Esophagus mucosa (tissue), 1 donor: ENCODE measurements around the gene TNFRSF11A. TPM values are rescaled to one million over a fixed set of nuclear protein-coding genes. Genes with fewer than 3 reads are reported as not detected.

Experiments
- ATAC-seq: fragments of 200-7000 bp; cut with Tn5 transposase; one replicate; pipeline ENCODE4 v1.9.1; 2020
- total RNA-seq: library from RNA; stranded (reverse); gene quantifications from one replicate; pipeline ENCODE4 v1.2.4, GENCODE V29; 2023
- donor health status: DM: yes; HTN: yes; CAD: no.

TNFRSF11A gene
- total RNA-seq, 1 donor from 2014 or later, result 5.7 TPM

GRCh38 chr18:62325806-62326645 is 916 bp downstream of the TNFRSF11A start:
- ATAC-seq, result peak; percentile 59

DNA sequence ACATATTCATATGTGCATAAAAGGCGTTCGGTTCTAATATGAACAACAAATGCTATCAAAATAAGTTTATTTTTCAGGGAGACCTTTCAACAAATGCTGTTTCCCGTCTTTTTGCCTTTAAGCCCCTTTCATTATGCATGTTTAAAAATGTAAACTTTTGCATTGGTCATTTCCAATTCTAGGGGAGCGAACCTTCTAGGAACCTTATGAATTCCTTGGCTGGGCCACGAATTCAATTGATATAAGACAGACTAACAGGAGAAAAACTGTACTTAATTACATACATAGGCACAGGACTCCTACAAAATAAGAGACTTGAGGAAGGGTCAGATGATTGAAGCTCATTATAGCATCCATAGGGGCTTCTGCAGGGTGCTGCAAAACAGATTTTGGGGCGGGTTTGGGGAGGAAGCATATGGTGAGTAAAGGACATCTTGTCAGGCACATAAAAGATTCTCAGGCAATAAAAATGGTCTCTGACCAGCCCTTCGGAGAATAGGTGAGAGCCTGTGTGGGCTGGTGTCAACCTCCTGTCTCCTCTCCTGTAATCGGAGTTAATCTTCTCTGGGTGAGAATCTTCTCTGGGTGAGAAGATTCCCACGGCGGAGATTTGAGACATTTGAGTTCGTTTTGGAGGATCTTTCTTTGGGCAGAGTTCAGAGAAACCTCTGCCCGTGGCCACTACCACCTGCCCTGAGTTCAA is 1.7 kb downstream of the TNFRSF11A start:
- no peak for ATAC-seq

DNA sequence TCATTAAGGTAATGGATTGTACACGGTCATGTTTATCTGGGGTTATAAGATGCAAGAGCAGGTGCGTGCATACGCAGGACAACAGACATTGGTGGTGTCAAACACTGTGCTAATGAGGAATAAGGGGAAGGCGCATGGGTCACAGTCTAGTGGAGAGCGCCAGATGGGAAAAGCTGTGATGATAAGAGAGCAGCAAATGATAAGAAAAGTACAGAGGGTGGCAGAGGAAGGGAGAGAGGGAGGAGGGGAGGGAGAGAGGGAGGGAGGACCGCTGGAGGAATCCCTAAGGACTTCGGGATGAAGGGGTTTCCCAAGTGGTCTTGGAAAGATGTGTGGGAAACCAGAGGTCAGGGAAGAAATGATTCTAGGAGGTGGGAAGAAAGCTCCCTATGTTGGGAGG is 2.9 kb downstream of the TNFRSF11A start:
- ATAC-seq, result no peak

DNA sequence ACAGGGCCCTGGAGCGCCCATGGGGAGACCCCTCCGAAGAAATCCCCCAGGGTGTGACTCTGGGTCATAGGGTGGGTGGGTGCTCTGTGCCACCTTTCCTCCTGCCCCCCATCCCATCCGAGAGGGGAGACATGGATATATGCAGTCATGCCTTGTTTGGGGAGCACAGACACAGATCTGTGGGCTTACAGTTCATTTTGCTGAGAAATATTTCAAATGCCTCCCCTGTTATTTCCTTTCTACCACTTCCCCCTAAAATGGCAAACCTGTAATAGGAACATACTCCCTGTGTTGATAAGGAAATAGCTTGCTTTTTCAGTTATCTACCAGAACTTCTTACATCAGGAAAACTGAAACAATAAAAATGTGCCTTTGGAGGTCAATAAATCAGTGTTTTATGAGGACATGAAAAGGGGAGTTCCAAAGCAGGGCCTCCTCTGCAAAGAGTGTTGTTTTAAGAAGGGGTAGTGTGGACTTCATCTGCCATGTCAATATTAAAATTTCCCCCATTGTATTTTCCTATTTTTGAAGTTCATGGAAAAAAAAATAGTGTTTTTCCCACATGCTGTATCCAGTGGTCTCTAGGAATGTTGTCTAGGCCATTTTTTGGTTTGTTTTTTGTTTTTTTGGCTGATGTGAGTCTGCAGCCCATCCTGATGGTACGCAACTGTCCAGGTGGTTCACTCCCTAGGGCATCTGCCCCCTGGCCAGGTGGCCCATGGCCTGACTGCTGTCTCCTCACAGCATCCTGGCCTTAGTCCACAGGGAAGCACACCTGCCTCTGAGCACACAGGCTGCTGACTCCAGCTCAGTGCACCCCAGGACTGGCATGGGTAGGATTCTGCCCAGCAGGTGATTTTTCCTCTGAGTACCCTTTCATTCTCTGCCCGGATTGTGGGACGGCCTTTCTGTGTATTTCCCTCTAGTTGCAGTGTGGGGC is 3.7 kb downstream of the TNFRSF11A start:
- no peak for ATAC-seq

GRCh38 chr18:62329691-62330454 is 4.8 kb downstream of the TNFRSF11A start:
- no peak for ATAC-seq

DNA sequence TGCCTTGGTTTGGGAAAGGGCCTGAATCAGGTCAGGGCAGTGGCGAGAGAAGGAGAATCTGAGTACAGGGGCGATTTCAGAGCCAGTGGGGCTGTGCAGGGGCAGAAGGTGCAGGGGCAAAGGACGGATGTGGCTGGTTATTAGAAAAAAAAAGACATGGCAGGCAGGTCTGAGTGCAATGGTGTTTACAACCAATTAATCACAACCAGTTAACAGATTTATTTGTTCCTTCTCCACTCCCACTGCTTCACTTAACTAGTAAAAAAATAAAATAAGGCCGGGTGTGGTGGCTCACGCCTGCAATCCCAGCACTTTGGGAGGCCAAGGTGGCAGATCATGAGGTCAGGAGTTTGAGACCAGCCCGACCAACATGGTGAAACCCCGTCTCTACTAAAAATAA is 5.5 kb downstream of the TNFRSF11A start:
- ATAC-seq, result no peak

- no peak for ATAC-seq
These were observed 6.7 kb downstream of the TNFRSF11A start for GRCh38 chr18:62331581-62332356.

DNA sequence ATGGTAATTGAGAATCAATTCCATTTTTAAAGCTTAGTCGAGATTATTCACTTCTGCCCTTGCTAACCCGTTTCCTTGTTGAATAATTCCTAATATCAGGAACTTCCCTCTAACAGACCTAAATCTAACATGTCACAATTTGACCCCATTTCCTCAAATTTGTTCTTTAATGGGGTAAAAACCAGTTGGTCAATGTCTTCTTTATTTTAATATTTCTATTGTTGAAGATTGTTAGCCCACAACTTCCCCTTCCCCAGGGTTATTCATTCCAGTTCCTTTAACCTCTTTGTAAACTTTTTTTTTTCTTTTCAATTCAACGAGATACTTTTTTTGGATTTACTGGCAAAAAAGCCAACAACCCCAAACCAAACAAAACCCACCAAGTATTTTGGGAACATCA is 7.3 kb downstream of the TNFRSF11A start:
- ATAC-seq, result no peak

DNA sequence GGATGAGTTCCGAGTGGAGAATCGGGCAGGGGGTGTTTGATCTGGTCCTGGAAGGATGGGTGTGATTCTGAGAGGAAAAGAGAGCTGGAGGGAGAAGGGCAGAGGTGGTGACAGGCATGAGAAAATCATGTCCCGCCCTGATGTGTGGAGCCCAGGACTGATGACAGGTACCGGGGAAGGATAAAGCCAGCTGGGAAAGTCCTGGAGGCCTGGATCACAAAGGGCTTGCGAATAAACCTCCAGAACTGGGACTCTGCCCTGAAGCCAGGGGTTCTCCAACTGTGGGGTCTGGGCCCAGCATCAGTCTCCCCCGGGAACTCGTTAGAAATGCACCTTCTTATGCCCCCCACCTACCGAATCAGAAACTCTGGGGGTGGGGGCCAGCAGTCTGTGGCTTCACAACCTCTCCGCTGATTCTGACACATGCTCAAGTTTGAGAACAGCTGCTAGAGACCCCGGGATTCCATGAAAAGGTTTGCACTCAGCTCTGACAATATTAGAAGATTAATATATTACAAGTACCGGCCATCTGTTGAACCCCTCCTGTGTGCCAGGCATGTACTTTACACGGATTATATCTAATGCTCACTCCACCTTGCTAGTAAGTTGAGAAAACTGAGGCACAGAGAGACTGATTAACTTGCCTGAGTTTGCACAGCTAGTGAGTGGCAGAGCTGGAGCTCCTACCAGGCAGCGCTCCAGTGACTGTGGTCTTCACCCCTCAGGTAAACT is 8.0 kb downstream of the TNFRSF11A start:
- ATAC-seq, result no peak

DNA sequence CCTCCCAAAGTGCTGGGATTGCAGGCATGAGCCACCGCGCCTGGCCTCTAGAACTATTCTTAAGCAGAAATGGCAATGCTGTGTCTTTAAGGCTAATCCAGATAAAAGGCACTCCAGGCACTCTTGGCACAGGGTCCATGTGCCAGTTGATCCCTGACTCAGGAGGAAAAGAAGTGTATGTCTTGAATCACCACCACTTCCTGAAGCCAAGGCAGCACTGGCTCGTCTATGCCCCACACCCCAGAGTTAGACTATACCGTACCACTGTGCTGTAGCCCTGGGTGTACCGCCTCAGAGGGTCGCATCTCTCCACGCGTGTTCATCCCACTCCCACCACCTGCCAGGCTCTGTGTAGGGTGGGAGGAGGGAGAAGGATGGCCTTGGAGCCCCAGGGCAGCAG is 9.0 kb downstream of the TNFRSF11A start:
- ATAC-seq, result peak; percentile 82

- ATAC-seq, result no peak
These were observed 10.4 kb downstream of the TNFRSF11A start for GRCh38 chr18:62335494-62335893.

- ATAC-seq, result no peak
These were observed 11.5 kb downstream of the TNFRSF11A start for GRCh38 chr18:62336618-62337017.

DNA sequence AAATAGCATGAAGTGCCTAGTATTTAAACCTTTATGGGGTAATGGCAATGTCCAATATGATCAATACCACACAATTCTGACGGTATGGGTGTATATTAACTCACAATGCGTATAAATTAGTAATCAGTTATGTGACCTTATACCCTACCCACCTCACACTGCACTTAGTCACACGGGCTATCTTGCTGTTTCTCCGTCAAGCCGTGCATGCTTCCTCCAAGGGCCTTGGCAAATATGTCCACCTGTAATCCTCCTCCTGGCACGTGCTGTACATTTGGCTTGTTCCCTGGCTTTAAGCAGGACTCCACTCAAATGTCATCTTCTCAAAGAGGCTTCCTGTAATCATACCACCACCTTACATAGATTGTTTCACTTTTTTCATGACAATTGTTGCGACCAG is 12.2 kb downstream of the TNFRSF11A start:
- no peak for ATAC-seq

GRCh38 chr18:62338446-62339105 is 13.5 kb downstream of the TNFRSF11A start:
- no peak for ATAC-seq

DNA sequence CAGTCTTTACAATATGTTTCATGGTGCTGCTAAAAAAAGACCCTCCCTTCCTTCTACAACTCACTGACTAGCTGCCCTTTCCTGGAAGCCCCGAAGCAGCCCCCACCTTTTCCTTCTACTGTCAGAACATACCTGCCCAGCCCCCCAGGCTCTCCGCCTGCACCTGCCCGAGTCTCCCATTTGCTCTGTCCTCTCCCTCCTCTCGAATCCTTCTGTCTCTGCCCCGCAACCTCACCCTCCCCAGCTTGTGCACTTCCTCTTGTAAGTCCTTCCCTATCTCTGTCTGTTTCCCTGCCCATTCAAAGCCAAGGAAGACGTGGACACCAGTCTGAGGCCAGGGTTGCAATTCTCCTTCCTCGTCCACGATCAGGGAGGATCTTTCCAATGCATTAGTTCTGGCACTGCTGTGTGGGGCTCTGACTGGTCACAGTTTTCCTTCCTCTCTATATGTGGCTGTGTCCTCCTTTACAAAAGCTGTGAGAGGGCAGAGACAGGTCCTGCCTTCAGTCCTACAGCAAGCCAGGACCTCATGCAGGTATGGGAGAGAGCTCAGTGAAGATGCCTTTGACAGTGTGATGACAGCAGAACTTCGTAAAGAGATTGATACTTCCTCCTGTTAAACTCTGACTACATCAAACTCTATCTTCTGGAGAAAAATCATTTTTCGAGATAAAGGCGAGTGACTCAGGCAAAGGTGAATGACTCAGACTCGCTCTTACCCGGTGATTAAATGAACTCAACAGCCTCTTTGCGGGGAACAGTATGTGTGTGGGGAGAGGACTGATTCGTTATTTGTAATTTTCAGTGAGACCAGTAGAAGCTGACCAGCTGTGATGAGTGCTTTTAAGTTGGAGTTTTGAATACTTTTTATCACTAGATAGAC is 14.2 kb downstream of the TNFRSF11A start:
- peak; percentile 40 for ATAC-seq

DNA sequence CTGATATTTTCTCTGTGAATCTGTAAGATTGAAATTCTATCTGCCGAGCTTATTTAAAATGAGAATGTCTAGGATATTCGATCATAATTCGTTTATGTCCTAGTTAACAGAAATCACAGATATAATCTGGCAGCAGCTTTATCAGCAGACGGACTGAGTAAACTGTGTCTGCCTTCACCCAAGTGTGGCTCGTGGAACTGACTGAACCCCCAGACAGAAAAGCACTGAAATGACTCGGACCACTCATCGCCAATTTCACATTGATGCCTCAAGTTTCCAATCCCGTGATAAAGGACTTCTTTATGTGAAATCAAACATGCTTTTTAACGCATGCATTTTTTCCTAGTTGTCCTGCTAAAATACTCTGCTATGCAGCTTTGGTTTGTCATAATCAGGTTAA is 15.9 kb downstream of the TNFRSF11A start:
- no peak for ATAC-seq

GRCh38 chr18:62341473-62341872 is 16.4 kb downstream of the TNFRSF11A start:
- ATAC-seq, result no peak

GRCh38 chr18:62342884-62343283 is 17.8 kb downstream of the TNFRSF11A start:
- ATAC-seq, result no peak

DNA sequence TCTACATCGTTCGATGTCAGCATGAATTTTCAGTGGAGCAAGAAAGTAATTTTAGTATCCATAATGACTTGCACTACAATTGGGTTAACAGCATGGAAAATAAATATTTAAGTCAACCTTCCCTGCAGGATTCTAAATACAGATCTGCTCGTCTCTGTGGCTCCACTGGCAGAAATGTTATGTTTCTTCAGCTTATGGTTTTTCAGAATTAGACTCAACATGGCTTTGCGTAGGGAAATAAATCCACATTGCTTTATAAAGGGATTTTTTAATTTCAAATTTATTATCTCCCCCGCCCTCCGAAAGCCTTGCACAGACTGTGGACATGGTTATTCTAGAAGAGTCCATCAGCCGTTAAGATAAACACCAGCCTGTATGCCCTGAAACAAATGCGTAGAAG is 18.2 kb downstream of the TNFRSF11A start:
- no peak for ATAC-seq
